Fibroblast of skin of right quadriceps (primary cell): Measurements from ENCODE around the gene SLC19A1.

Experiments
- DNase-seq: peaks from one replicate; pipeline ENCODE4 v3.0.0-alpha.2; 2013

SLC19A1 gene

DNA sequence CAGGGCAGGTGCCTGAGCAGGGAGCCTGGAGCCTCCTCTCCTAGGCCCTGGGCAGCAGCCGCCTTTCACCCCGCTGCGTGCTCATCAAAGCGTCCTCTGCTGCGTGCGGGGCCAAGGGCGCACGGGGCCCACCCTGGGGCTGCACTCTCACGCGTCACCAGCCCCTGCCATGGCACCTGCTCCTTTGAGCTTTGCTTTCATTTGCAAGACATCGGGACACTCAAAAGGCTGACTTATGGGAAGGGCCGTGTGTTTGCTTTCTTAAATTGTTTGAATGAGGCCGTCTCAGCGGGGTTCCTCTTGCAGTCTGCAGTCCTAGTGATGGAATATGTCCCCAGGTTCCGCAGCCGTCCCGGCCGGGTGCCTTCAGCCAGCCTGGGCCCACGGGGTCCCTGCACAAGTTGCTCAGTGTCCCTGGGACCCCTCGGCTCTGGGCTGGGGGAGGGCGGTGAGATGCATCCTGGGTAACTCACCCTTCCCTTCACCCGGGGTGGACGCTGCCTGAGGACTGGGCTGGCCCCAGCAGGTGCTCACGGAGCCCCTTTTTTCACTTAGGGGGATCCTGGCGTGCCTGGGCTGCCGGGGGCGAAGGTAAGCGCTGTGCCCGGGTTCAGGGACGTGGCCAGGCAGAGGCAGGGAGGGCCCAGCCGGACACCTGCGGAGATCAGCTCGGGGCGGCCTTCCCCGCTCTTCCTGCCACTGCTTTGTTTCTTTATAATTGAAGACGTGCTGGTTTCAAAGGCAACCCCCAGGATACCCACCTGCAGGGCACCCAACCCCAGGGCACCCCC is 53.1 kb downstream of the SLC19A1 start:
- DNase-seq, result no peak

DNA sequence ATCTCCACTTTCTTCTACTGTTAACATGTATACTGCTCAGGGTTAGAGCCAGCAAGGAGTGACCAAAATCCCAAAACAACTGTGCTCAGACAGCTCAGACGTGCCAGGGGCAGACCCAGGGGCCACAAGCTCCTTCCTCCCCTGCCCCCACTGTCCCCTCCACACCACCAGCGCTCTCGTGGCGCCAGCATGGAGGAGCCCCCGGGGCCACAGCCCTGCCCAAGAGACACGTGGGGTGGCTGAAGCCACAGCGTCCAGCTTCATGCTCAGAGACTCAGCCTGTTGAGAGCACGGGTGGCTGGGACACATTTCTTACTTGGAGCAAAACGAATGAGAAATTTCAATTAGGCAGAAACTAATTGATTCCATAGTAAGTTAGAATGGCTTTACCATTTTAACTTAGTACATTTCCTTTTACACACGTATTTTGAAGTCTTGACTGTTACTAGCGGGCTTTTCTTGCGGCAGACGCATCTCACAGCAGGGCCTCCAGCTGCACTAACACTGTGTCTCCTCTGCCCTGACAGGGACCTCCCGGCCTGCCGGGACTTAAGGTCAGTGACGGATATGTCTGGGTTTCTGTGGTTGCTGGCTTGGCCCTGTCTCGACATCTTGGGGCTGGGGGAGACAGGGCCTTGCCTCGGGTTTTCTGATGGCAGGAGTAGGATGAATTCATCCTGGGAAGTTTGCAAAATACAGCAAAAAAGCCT is 54.2 kb downstream of the SLC19A1 start:
- no peak for DNase-seq

DNA sequence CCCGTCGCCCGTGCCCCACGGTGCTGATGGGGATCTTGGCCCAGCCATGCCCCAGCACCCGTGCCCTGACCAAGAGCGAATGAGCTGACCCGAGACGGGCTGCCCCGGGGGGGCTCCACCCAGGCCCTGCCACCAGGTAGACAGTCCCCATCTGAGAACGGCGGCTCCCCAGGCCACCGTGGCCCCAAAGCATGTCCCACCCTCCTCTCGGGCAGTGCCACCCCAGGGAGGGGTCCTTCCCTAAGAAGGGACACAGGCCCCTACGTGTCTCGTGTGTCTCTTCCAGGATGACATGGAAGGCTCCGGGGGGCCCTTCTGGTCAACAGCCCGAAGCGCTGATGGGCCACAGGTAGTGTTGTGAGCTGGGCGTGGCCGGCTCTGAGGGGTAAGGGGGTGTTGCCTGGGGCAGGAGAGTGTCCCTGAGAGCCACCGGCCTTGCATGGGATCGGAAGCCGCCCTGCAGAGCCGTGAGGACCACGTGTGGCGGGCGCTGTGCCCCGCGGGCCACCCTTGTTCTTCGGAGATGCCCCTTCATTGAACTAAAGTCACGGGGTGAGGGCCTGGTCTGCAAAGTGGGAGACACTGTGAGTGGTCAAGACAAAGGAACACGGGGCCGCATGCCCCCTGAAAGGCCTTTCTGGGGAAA is 55.0 kb downstream of the SLC19A1 start:
- no peak for DNase-seq

DNA sequence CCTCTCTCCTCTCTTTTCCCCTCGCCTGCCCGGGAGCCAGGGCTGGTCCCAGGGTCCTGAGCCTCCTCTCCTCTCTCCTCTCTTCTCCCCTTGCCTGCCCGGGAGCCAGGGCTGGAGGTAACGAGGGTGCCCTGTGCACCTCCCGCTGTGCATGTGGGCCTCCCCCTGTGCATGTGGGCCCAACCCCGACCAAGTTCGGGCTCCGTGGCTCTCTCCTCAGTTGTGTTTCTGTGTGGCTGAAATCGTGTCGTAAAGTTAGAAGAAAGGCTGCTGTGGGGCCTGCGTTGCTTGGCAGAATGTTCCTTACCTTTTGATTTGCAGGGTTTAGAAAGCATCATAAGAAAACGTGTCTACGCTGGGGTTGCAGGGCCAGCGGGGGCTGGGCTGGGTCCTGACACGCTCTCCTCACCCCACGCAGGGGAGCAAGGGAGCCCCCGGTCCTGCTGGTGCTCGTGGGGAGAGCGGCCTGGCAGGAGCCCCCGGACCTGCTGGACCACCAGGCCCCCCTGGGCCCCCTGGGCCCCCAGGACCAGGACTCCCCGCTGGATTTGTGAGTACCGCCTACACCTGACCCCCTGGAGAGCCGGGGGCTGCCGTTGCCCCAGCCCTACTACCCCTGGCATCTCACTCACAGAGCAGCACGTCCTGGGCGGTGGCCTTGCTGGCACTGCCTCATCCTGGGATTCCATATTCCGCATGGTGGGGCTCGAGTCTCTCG is 55.6 kb downstream of the SLC19A1 start:
- no peak for DNase-seq

DNA sequence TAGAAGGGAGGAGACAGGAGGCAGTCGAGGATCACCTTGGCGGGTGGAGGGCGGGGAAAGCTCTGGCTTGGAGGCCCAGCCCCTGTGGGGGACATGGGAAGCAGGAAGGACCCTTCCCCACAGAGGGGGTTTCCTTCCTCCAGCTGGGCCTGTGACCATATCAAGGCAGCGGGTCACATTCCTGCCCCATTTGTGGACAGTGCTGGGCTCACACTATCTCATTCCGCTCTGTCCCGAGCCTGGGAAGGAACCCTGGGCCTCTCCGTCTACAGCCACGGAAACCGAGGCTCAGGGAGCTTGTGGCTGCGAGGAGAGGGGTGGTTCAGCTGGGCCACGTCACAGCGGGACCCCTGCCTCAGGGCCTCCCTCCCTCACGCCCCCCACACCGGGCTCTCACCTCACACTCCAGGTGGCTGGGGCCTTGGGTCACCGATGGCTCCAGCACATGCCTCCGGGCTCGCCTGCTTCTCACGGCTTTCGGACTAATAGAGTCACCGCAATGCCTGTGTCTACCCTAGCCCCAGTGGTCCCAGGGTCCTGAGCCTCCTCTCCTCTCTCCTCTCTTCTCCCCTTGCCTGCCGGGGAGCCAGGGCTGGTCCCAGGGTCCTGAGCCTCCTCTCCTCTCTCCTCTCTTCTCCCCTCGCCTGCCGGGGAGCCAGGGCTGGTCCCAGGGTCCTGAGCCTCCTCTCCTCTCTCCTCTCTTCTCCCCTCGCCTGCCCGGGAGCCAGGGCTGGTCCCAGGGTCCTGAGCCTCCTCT is 56.4 kb downstream of the SLC19A1 start:
- no peak for DNase-seq

DNA sequence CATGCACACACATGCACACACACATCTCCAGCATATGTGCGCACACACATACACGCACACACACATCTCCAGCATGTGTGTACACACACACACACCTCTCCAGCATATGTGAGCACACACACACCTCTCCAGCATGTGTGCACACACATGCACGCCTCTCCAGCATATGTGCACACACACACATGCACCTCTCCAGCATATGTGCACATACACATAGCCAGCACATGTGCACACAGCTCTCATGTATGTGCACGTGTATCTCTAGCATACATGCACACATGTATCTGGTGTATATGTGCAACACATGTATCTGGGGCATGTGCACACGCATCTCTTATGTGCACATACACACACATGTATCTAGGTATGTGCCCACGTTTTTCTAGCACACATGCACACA is 57.9 kb downstream of the SLC19A1 start:
- no peak for DNase-seq

DNA sequence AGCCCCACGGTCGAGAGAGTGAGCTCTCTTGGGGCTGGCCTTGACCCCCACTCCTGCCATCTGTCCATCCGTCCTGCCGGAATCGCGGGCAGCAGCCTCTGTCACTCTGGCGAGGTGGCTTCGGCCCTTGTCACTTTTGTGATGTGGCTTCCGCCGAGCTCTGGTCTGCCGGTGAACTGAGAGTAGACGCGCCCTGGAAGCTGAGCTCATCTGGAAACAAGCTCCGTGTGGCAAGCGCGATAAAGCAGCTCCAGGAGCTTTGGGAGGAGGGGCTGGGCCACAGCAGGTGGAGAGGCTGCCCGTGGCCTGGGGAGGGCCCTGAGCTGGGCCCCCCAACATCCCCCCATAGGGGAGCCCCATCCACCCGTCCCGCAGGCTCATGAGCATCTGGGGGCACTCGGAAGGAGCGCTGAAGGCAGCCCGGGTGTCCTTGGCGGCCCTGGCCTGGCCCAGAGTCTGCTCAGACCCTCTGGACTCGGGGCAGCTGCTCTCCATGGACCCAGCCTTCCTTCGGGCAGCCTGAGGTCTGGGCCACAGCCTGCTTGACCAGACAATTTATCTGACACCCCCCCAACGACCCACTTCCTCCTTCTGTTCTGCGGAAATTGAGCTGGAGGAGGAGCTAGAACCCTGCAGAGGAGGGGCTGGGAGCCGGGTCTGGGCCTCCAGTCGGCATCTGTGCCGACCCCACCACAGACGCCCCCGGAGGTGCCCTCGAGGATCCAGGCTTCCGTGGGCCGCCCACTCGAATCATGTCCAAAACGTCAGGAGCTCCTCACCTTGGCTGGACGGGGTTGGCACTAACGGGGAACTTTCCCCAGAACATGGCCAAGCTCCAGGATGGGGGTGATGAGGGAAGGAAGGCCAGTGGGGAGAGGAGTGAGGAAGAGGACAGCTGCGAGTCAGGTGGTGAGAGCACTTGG is 59.1 kb downstream of the SLC19A1 start:
- no peak for DNase-seq

DNA sequence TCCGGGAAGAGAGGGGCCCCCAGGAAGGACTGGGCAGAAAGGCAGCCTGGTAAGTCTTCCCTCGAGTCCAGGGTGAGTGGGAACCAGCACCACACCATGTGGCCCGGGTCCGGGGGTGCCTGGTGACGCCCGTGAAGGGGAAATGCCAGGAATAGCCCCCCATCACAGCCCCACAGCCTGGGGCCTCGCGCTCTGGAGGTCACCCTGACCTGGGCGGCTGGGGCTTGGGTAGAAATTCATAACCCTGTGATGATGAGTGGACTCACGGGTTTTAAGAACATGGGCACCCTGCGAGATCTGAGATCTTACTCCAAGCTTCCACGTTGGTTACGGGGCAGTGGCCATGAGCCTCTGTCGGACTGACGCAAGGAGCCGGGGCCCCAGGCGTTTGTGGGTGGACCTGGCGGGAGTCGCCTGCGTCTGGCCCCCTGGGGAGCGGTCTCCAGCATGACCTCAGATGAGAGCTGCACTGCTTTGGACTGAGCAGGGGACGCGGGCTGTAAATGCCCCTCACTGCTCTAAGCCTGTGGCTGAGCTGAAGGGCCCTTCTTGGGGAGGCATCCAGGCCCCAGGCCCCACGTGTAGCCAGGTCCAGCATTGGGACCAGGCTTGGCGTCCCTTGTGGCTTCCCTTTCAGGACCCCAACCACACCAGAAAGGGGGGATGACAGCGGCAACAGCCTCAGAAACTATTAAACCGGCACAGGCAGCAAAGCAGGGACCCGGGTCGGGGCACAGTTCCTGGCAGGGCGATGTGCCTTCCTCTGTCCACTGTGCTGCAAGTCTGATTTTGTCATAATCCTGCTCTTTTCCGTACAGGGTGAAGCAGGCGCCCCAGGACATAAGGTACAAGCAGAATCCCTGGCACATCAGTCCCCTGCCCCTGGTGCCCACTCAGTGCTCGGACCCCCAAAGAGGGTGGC is 60.0 kb downstream of the SLC19A1 start:
- DNase-seq, result no peak

DNA sequence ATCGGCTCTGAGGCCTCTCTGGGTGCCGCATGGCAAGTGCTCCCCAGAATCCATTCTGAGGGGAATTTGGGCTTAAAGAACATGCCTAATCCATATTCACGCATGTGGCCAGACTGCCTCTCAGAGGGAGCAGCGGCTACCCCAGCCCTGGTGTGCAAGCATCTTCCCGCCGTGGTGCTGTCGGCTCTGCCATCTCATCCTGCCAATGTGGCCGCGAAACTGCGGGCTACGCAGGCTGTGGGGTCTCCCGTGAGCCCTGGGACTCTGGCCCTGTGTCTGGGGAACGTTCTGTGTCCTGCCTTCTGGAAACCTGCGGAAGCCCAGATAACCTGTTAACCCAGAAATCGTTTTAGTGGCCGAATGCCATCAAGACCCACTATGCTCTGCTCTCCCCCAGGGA is 60.7 kb downstream of the SLC19A1 start:
- no peak for DNase-seq

DNA sequence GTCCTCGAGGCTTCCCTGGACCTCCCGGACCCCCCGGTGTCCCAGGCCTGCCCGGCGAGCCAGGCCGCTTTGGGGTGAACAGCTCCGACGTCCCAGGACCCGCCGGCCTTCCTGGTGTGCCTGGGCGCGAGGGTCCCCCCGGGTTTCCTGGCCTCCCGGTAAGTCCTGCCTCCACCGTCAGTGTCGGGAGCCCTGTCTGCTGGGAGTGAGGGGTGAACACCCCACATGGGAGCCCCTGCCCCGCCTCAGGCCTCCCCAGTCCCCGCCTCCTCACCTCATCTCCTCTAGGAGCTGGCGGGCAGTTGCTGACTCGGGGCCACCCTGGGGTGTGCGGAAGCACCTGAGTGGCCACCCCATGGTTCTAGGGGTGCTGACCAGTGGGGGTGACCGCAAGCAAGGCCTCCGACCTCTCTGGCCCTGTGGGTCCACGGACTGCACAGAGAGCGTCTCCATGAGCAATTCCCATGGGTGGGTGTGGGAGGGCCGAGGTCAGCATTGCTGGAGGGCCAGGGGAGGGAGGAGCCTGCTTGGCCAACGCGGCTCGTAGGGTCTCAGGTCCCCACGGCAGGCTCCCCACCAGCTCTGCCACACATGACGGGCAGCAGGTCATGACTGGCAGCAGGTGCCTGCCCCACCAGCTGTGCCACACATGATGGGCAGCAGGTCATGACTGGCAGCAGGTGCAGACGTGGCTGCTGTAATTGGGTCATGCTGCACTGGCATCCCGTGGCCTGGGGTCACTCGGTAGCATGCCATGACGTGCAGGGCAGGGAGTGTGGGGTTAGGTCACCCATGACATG is 61.3 kb downstream of the SLC19A1 start:
- no peak for DNase-seq

DNA sequence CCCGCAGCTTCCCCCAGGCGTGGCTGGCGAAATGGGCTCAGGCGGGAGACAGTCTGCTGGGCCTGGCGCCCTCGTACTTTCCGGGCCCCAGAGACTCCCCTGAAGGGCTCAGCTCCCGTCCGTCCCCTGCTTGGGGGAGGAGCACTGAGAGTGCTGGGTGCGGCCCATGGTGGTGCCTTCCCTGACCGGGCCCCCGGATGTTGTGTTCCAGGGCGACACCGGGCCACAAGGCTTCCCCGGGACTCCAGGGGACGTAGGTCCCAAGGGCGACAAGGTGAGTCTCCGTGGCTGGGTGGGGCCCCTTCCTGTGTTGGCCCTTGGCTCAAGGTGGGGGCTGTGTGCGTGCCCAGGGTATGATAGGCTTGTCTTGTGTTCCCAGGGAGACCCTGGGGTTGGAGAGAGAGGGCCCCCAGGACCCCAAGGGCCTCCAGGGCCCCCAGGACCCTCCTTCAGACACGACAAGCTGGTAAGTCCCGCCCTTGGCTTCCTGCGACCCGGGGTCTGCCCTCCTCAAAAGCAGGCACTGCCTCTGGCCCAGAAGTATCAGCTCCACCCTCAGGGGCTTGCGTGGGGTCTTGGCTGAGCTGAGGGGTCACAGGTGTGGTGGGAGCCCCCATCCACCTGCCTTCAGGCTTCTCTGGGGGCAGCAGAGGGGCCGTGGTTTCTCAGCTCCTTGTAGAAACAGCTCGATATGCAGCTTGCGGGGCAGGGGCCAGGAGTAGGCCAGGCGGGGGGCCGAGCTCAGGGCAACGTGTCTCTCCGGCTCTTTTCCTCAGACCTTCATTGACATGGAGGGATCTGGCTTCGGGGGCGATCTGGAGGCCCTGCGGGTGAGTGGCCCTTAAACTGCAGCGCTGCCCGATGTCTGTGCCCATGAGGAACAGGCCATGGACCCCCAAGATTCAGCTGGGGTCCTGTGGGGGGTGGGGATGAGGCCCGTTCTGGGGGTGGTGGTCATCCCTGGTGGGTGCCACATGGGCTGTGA is 62.3 kb downstream of the SLC19A1 start:
- no peak for DNase-seq

DNA sequence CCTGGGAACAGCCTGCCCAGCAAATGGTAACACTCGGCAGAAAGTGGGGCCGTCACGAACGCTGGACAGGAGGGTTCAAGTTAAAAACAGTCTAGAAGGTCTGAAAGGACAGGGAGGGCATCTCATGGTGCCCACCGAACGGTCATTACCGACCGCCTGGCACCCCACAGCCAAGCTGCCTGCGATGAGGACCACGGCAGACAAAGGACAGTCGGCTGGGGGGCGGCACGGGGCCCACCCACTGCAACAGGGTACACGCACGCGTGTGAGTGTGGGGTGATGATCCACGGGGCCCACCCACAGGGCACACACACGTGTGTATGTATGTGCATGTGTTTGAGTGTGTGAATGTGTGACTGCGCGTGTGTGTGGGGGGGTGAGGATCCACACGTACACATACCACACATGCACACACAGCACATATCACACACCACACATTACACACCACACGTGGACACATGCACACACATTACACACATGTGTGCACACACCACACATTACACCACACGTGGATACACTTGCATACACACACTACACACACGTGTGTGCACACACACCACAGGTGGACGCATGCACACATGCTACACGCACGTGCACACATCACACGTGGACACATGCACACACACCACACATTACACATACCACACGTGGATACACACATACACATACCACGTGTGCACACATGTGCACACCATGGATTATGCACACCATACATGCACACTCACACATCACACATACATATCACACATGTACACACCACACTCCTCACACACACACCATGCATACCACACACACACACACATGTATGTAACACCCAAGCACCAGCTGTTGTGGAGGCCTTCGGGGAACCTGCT is 63.2 kb downstream of the SLC19A1 start:
- no peak for DNase-seq

DNA sequence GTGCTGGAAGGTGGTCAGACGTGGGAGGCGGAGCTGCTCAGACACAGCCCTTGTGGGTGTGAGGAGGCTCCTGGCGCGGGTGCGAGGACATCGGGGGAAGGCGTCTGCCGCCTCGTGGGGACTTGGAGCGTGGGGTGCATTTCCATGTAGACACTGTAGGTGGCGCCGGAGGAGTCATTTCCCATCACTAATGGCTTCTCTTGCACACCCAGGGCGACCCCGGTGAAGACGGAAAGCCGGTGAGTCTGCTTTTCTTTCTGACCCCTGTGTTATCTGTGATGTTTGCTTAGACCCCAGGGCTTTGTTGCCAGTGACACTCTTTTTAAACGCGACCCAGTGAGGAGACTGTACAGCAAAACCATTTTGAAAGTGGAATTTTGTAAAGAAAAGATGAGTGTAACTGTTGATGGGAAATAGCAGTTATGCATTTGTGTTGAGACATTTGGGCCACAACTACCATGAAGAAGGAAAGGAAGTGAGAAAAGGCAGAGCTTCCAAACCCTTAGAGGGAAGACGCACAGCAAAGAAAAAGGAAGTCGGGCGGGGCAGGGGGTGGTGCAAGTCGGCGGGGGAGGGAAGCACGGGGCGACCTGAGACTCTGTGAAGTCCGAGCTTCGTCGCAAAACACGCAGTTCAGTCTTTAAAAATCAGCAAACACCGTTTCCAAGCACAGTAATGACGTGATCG is 64.0 kb downstream of the SLC19A1 start:
- DNase-seq, result peak; percentile 58

DNA sequence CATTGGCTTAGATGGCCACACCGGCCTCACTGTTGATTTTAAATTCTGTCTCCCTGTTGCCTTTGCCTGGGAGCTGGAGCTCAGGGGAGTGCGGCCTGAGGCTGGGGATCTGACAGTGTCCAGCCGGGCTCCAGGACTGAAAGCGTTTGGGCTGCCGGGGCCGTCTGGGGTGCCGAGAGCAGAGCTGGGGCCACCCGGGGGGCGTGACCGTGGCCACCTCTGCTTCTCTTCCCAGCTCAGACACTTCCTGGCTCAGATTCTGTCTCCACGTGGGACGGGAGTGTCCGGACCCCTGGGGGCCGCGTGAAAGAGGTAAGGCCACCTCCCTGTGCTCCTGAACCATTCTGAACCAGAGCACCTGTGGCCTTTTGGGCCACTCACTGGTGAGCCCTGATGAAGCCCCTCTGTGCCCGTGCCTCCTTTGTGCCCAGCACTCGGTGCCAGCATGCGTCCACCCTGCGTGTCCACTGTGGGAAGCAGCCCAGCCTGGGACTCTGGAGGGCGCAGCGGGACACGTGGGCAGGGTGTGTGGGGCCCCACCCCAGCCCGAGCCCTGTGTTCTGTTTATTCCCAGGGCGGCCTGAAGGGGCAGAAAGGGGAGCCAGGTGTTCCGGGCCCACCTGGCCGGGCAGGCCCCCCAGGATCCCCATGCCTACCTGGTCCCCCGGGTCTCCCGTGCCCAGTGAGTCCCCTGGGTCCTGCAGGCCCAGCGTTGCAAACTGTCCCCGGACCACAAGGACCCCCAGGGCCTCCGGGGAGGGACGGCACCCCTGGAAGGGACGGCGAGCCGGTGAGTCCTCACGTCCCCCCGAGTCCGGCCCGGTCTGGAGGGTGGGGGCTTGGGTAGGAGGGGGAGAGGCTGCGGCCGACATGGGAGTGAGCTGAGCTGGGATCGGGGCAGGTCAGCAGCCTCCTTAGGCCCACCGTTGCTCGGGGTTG is 64.8 kb downstream of the SLC19A1 start:
- DNase-seq, result no peak

DNA sequence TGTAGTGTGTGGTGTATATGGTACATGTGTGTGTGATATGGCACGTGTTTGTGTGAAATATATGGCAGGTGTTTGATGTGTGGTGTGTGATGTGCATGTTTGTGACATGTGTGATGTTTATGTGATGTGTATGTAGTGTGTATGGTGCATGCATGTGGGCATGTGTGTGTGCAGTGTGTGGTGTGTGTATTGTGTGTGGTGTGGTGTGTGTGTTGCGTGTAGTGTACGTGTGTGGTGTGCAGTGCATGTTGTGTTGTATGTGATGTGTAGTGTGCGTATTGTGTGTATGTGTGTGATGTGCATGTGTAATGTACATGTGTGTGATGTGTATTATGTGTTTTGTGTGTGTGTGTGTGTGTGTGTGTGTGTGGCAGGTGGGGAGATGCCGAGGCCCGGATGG is 65.7 kb downstream of the SLC19A1 start:
- DNase-seq, result no peak
